ENCODE data around the gene UNC5B. TPM values are rescaled to one million over a fixed set of nuclear protein-coding genes. Genes with fewer than 3 reads are reported as not detected.

The UNC5B gene
- total and polyA plus RNA-seq, 2 donors (not counting 1 experiment from before 2014, with no cell fraction given): 2.5 to 60.8 TPM

- no peak overlapping the region for H3K4me2 ChIP-seq (ENCODE audit: extremely low read depth, insufficient read depth, low read length)
- TF ChIP-seq CTCF (conservative IDR thresholded peaks at IDR 0.05 in 1 of 2, IDR thresholded peaks at IDR 0.05 in 1 of 2; ENCODE audit: low read depth in 1 of 2, low read length in 2 of 2) (no peak), EZH2 (IDR thresholded peaks at IDR 0.05; ENCODE audit: low read length, missing control alignments) (no peak)
- no peaks in the 10 kb centered on the region for H4K20me1 ChIP-seq (ENCODE audit: control insufficient read depth, extremely low read depth, insufficient read depth, low read length)
- H3K9ac ChIP-seq (ENCODE audit: insufficient read depth, low read length): no peak overlapping the region
- no peak overlapping the region for H3K4me3 ChIP-seq (replicated peaks in 1 of 4; ENCODE audit: control extremely low read depth in 1 of 4, insufficient read depth in 1 of 4, low read depth in 3 of 4, low read length in 4 of 4)
- H2AFZ ChIP-seq (ENCODE audit: low read length): no peak overlapping the region
- no peak overlapping the region for H3K27ac ChIP-seq (ENCODE audit: insufficient read depth, low read length)
- H3K36me3 ChIP-seq (ENCODE audit: control insufficient read depth, insufficient read depth, low read length): no peaks in the 10 kb centered on the region
- no peaks in the 10 kb centered on the region for H3K79me2 ChIP-seq (ENCODE audit: control insufficient read depth, insufficient read depth, low read length)
- peaks cover 16% of the 10 kb centered on the region for H3K4me1 ChIP-seq (ENCODE audit: control insufficient read depth, extremely low read depth, insufficient read depth, low read length)
- no peak for DNase-seq (ENCODE audit: low read depth in 2 of 2)
- H3K9me3 ChIP-seq (ENCODE audit: control insufficient read depth, insufficient read depth, low read depth, low read length): no peaks in the 10 kb centered on the region
- H3K27me3 ChIP-seq (ENCODE audit: control insufficient read depth, insufficient read depth, low read length): no peaks in the 10 kb centered on the region
These were observed 44.4 kb downstream of the UNC5B start for GRCh38 chr10:71256661-71257318.

GRCh38 chr10:71257319-71257997, 45.1 kb downstream of the UNC5B start:
- no peak overlapping the region for H3K27ac ChIP-seq (ENCODE audit: insufficient read depth, low read length)

GRCh38 chr10:71258046-71258445, 45.7 kb downstream of the UNC5B start:
- no peaks in the 10 kb centered on the region for H3K9me3 ChIP-seq (ENCODE audit: control insufficient read depth, insufficient read depth, low read depth, low read length)
- H4K20me1 ChIP-seq (ENCODE audit: control insufficient read depth, extremely low read depth, insufficient read depth, low read length): no peaks in the 10 kb centered on the region
- no peaks in the 10 kb centered on the region for H3K36me3 ChIP-seq (ENCODE audit: control insufficient read depth, insufficient read depth, low read length)
- H3K79me2 ChIP-seq (ENCODE audit: control insufficient read depth, insufficient read depth, low read length): no peaks in the 10 kb centered on the region
- no peak overlapping the region for H3K4me3 ChIP-seq (replicated peaks in 1 of 4; ENCODE audit: control extremely low read depth in 1 of 4, insufficient read depth in 1 of 4, low read depth in 3 of 4, low read length in 4 of 4)
- no peak overlapping the region for H3K27ac ChIP-seq (ENCODE audit: insufficient read depth, low read length)
- H3K4me1 ChIP-seq (ENCODE audit: control insufficient read depth, extremely low read depth, insufficient read depth, low read length): peaks cover 16% of the 10 kb centered on the region
- no peaks in the 10 kb centered on the region for H3K27me3 ChIP-seq (ENCODE audit: control insufficient read depth, insufficient read depth, low read length)
- no peak overlapping the region for H2AFZ ChIP-seq (ENCODE audit: low read length)
- H3K9ac ChIP-seq (ENCODE audit: insufficient read depth, low read length): no peak overlapping the region
- TF ChIP-seq EZH2 (IDR thresholded peaks at IDR 0.05; ENCODE audit: low read length, missing control alignments): no peak
- no peak for TF ChIP-seq CTCF (conservative IDR thresholded peaks at IDR 0.05 in 1 of 2, IDR thresholded peaks at IDR 0.05 in 1 of 2; ENCODE audit: low read depth in 1 of 2, low read length in 2 of 2)
- no peak overlapping the region for H3K4me2 ChIP-seq (ENCODE audit: extremely low read depth, insufficient read depth, low read length)
- no peak for DNase-seq (ENCODE audit: low read depth in 2 of 2)

More at GRCh38 chr10:71257319-71257997, 45.1 kb downstream of the UNC5B start:
- no peak overlapping the region for H3K4me3 ChIP-seq (replicated peaks in 1 of 4; ENCODE audit: control extremely low read depth in 1 of 4, insufficient read depth in 1 of 4, low read depth in 3 of 4, low read length in 4 of 4)
- no peaks in the 10 kb centered on the region for H3K36me3 ChIP-seq (ENCODE audit: control insufficient read depth, insufficient read depth, low read length)
- H3K9me3 ChIP-seq (ENCODE audit: control insufficient read depth, insufficient read depth, low read depth, low read length): no peaks in the 10 kb centered on the region
- peaks cover 16% of the 10 kb centered on the region for H3K4me1 ChIP-seq (ENCODE audit: control insufficient read depth, extremely low read depth, insufficient read depth, low read length)
- H3K27me3 ChIP-seq (ENCODE audit: control insufficient read depth, insufficient read depth, low read length): no peaks in the 10 kb centered on the region
- H2AFZ ChIP-seq (ENCODE audit: low read length): no peak overlapping the region
- TF ChIP-seq EZH2 (IDR thresholded peaks at IDR 0.05; ENCODE audit: low read length, missing control alignments): no peak
- H3K4me2 ChIP-seq (ENCODE audit: extremely low read depth, insufficient read depth, low read length): no peak overlapping the region
- H4K20me1 ChIP-seq (ENCODE audit: control insufficient read depth, extremely low read depth, insufficient read depth, low read length): no peaks in the 10 kb centered on the region
- H3K9ac ChIP-seq (ENCODE audit: insufficient read depth, low read length): no peak overlapping the region
- no peak for DNase-seq (ENCODE audit: low read depth in 2 of 2)
- no peaks in the 10 kb centered on the region for H3K79me2 ChIP-seq (ENCODE audit: control insufficient read depth, insufficient read depth, low read length)

All from fibroblast of lung (primary cell).